Duodenal mucosa (tissue), 2 donors: ENCODE results near the gene ATP1B1.

Source experiments
- H3K27ac ChIP-seq: one replicate; pipeline ENCODE4 v1.7.0; 2013; ENCODE audit warnings: low read depth, low read length
- H3K27me3 ChIP-seq, 2 donors: one replicate each; pipeline ENCODE4 v1.7.0; 2013; ENCODE audit warnings: low read length in 2 of 2, control low read depth in 1 of 2; ENCODE audit not compliant: insufficient read depth in 2 of 2, control insufficient read depth in 1 of 2
- H3K36me3 ChIP-seq, 2 donors: one replicate each; pipeline ENCODE4 v1.7.0; 2013; ENCODE audit warnings: low read length in 2 of 2, control low read depth in 1 of 2; ENCODE audit not compliant: insufficient read depth in 2 of 2, control insufficient read depth in 1 of 2
- H3K4me1 ChIP-seq, 2 donors: one replicate each; pipeline ENCODE4 v1.7.0; 2013; ENCODE audit warnings: low read length in 2 of 2, control low read depth in 1 of 2; ENCODE audit not compliant: insufficient read depth in 2 of 2, control insufficient read depth in 1 of 2
- H3K4me3 ChIP-seq, 2 donors: one replicate each; pipeline ENCODE4 v1.7.0; 2013; ENCODE audit warnings: low read length in 2 of 2, low read depth in 1 of 2
- H3K9ac ChIP-seq, 2 donors: one replicate each; pipeline ENCODE4 v1.7.0; 2013; ENCODE audit warnings: low read length in 2 of 2, low read depth in 1 of 2
- H3K9me3 ChIP-seq, 2 donors: one replicate each; pipeline ENCODE4 v1.7.0; 2013; ENCODE audit warnings: low read length in 2 of 2, control low read depth in 1 of 2; ENCODE audit not compliant: control insufficient read depth in 1 of 2

ATP1B1 gene

DNA sequence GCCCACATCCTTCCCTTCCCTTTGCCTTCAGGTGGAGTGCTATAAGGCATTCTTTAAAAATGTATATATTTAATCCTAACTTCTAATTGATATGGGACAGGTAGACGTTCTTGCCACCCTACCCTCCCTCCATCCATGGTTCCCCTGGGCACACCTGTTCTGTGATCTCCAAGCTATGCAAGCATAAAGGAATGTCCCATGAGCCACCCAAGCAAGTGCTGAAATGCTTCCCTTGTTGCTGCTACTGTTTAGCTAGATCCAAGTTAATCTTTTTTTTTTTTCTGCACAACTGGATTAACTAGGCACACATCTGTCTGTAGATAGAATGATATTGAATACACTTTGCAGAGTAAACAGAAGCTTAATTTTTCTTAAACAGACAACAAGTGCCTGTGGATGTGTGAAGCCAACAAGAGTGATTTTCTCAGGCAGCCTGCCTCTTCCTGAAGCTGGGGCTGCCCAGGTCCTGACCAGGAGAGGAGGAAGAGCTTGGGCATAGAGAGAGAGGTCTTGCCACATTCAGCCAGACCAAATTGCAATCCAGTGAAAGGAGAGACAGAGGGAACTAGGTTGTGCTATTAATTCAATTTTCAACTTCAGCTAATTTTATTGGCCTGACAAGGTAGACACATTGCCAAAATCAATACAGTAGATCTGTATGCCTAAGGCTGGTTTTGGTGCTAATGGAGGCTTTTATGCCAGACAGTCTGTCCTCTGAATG, 28.2 kb upstream of the ATP1B1 start:
- Histone ChIP-seq H3K9ac (no peak overlapping the region), H3K9me3 (no peaks in the 10 kb centered on the region), H3K27me3 (no peaks in the 10 kb centered on the region), H3K4me1 (peaks cover 0 to 9% of the 10 kb centered on the region in 2 donors), H3K27ac (no peak overlapping the region), H3K4me3 (no peak overlapping the region), H3K36me3 (no peaks in the 10 kb centered on the region)

- H3K27ac ChIP-seq, result no peak overlapping the region
- H3K9me3 ChIP-seq, result no peaks in the 10 kb centered on the region
- H3K4me1 ChIP-seq, result peaks cover 3 to 15% of the 10 kb centered on the region in 2 donors
- no peak overlapping the region for H3K9ac ChIP-seq
- H3K36me3 ChIP-seq, result no peaks in the 10 kb centered on the region
- no peaks in the 10 kb centered on the region for H3K27me3 ChIP-seq
- no peak overlapping the region for H3K4me3 ChIP-seq
These were observed 24.9 kb upstream of the ATP1B1 start for GRCh38 chr1:169081503-169082123.

GRCh38 chr1:169085911-169086310, 20.6 kb upstream of the ATP1B1 start:
- no peak overlapping the region for H3K4me3 ChIP-seq
- H3K4me1 ChIP-seq, result peaks cover 19% of the 10 kb centered on the region in 2 donors
- no peaks in the 10 kb centered on the region for H3K9me3 ChIP-seq
- no peak overlapping the region for H3K9ac ChIP-seq
- H3K27me3 ChIP-seq, result no peaks in the 10 kb centered on the region
- no peak overlapping the region for H3K27ac ChIP-seq
- no peaks in the 10 kb centered on the region for H3K36me3 ChIP-seq

DNA sequence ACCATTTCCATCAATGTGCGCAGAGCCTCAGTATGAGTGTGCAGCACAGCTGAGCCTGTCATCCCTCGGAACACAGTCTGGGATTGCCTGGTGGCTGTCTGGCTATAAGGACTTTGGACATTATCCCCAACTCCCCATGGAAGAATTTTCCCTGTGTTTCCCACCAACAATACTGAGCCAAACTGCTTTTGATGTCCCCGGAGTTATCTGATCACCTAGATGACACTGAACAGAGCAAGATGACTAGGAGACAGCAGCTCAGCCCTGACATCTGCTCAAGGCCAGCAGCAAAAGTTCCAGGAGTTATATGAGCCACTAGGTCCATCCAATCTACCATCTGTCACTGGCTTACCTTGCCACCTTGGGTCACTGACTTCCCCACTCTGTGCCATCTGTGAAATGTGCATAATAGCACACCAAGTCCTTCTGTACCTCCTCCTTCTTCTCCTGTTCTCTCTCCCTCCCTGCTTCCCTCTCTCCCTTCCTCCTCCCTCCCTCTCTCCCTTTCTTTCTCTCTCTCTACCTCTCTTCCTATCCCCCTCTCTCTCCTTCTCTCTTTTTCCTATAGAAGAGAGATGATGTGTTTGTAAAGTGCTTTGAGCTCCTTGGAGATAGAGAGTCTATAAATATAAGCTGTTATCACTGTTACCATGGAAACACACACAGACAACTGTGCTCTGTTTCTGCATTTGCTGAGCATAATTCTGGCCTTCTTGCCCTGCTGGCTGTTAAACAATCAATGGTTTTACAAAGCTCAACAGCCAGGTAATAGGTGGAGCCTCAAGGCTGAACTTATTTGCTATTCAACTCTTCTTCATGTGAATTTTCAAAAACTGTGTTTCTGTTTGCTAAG, 19.7 kb upstream of the ATP1B1 start:
- no peak overlapping the region for H3K9ac ChIP-seq
- H3K27ac ChIP-seq, result no peak overlapping the region
- no peaks in the 10 kb centered on the region for H3K36me3 ChIP-seq
- H3K27me3 ChIP-seq, result no peaks in the 10 kb centered on the region
- H3K9me3 ChIP-seq, result no peaks in the 10 kb centered on the region
- peaks cover 19% of the 10 kb centered on the region in 2 donors for H3K4me1 ChIP-seq
- no peak overlapping the region for H3K4me3 ChIP-seq

DNA sequence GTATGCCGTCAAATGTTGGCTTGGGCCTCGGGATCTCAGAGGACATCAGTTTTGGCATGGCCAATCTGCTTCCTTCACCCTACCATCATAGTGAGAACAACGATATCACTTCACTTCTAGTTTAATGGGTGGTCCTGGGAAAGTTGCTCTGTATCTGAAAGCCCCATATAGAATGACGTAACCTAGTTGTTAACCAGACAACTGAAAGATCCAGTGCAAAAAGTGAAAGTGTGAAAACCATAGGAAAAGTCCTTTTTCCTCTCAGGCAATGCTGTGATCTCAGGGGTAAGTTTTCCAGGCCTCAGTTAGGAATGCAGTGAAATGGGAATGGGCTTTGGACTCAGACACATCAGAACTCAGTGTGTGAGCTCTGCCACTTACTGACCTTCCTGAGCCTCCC, 18.6 kb upstream of the ATP1B1 start:
- no peak overlapping the region for H3K4me3 ChIP-seq
- no peak overlapping the region for H3K27ac ChIP-seq
- H3K9me3 ChIP-seq, result no peaks in the 10 kb centered on the region
- no peak overlapping the region for H3K9ac ChIP-seq
- H3K4me1 ChIP-seq, result peaks cover 19% of the 10 kb centered on the region in 2 donors
- no peaks in the 10 kb centered on the region for H3K36me3 ChIP-seq
- no peaks in the 10 kb centered on the region for H3K27me3 ChIP-seq

- no peak overlapping the region for H3K9ac ChIP-seq
- no peak overlapping the region for H3K4me3 ChIP-seq
- H3K27ac ChIP-seq, result no peak overlapping the region
- H3K9me3 ChIP-seq, result no peaks in the 10 kb centered on the region
- H3K4me1 ChIP-seq, result peaks cover 19 to 20% of the 10 kb centered on the region in 2 donors
- H3K27me3 ChIP-seq, result no peaks in the 10 kb centered on the region
- H3K36me3 ChIP-seq, result no peaks in the 10 kb centered on the region
These were observed 16.7 kb upstream of the ATP1B1 start for GRCh38 chr1:169089776-169090175.

GRCh38 chr1:169090308-169090899, 16.1 kb upstream of the ATP1B1 start:
- no peak overlapping the region for H3K27ac ChIP-seq
- H3K4me3 ChIP-seq, result no peak overlapping the region
- H3K9ac ChIP-seq, result no peak overlapping the region
- H3K36me3 ChIP-seq, result no peaks in the 10 kb centered on the region
- H3K4me1 ChIP-seq, result peaks cover 25 to 26% of the 10 kb centered on the region in 2 donors
- H3K9me3 ChIP-seq, result no peaks in the 10 kb centered on the region
- no peaks in the 10 kb centered on the region for H3K27me3 ChIP-seq

DNA sequence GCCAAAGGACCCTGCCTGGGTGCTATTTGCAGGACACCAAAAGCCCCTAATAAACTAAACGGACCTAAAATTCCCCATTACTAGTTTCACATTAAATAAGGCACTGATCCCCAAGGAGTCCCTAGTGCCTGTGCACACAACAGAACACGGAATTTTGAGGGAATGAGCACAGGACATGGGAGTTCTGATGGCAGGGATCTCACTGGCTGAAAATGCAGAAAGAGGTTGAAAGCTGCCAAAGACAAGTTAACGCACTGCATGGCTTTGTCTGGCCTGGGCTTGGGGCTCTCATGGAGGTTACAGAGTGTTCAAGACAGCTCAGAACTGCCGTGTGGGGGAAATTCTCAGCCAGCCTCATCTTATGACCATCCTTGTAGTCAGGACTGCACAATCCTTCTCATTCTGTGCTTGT, 15.6 kb upstream of the ATP1B1 start:
- H3K9me3 ChIP-seq, result no peaks in the 10 kb centered on the region
- no peaks in the 10 kb centered on the region for H3K27me3 ChIP-seq
- H3K27ac ChIP-seq, result no peak overlapping the region
- H3K9ac ChIP-seq, result no peak overlapping the region
- H3K4me3 ChIP-seq, result no peak overlapping the region
- H3K4me1 ChIP-seq, result peaks cover 25 to 27% of the 10 kb centered on the region in 2 donors
- no peaks in the 10 kb centered on the region for H3K36me3 ChIP-seq

DNA sequence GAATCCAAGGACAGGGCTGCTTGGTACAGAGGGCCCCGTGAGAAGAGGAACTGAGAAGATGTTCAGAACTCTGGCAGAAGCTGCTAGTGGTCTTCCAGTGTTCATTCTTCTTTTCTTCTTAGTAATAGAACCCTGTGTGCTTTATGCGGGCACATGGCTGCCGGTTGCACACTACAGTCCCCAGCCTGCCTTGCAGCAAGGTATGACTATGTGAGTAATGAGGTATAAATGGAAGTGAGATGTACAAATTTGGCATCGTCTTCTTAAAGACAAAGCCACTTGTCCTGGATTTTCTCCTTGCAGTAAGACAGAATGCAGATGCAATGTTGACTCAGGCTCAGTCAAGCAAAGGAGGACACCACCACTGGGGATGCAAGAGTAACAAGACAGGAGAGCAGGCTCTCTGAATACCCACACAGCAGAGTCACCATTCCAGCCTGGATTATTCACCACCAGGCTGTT, 15.0 kb upstream of the ATP1B1 start:
- H3K4me3 ChIP-seq, result no peak overlapping the region
- no peak overlapping the region for H3K27ac ChIP-seq
- no peaks in the 10 kb centered on the region for H3K9me3 ChIP-seq
- no peaks in the 10 kb centered on the region for H3K27me3 ChIP-seq
- H3K9ac ChIP-seq, result no peak overlapping the region
- peaks cover 20 to 25% of the 10 kb centered on the region in 2 donors for H3K4me1 ChIP-seq
- H3K36me3 ChIP-seq, result no peaks in the 10 kb centered on the region
